SK-N-SH (cell line): Measurements from ENCODE around the gene COLQ. TPM values are rescaled to one million over a fixed set of nuclear protein-coding genes. Genes with fewer than 3 reads are reported as not detected.
"Not testable (repeated sequence)": the region's sequence is repeated elsewhere in the genome, so short reads cannot be mapped to it uniquely, and the experiment has no call there.

Experiments
- CTCF ChIA-PET: fragments of 300-600, 350-600 bp; formaldehyde crosslinking; extraction: SDS; loops from one replicate; lab custom pipeline; 2021; lab: Yijun Ruan, JAX
- POLR2A ChIA-PET: fragments of 350-600 bp; sonication (Branson Sonifier 250); formaldehyde crosslinking; extraction: SDS; loops from one replicate; lab custom pipeline; 2020; ENCODE audit warnings: antibody characterized with exemption, inconsistent platforms; lab: Yijun Ruan, JAX
- DNase-seq: peaks from one replicate; pipeline ENCODE4 v3.0.0; 2012
- H2AFZ ChIP-seq: fragments of 200-600 bp; sonication (generic); 2 replicates; pipeline ENCODE4 v1.8.1; 2016; ENCODE audit warnings: antibody characterized with exemption, mild to moderate bottlenecking, low read depth
- H3F3A ChIP-seq: fragments of 200-600 bp; sonication (generic); replicated peaks from 2 replicates; pipeline ENCODE3; 2016; ENCODE audit warnings: antibody characterized with exemption, mild to moderate bottlenecking; ENCODE audit not compliant: insufficient read depth
- H3K27ac ChIP-seq, 2 experiments: fragments of 200-500 bp in 1 of 2; fragments of 200-600 bp in 1 of 2; sonication (Bioruptor generic) in 1 of 2; sonication (generic), shearing (Covaris generic) in 1 of 2; 2 replicates each; pipeline versions ENCODE4 v1.5.1 to v1.6.1; 2014 to 2016; ENCODE audit warnings: low read depth in 2 of 2, inconsistent platforms in 1 of 2, low read length in 1 of 2, mild to moderate bottlenecking in 1 of 2, mixed read lengths in 1 of 2
- H3K27me3 ChIP-seq: fragments of 200-600 bp; sonication (generic), shearing (Covaris generic); 2 replicates; pipeline ENCODE4 v1.6.1; 2016; ENCODE audit warnings: mixed run types; ENCODE audit not compliant: insufficient read depth
- H3K36me3 ChIP-seq, 2 experiments: fragments of 200-500 bp in 1 of 2; fragments of 200-600 bp in 1 of 2; sonication (Bioruptor generic) in 1 of 2; sonication (generic) in 1 of 2; replicated peaks in 1 of 2; 2 replicates each; pipeline versions ENCODE3 to v1.5.1; 2014 to 2016; ENCODE audit warnings: low read length in 1 of 2, mild to moderate bottlenecking in 1 of 2; ENCODE audit not compliant: insufficient read depth in 2 of 2, control insufficient read depth in 1 of 2
- H3K4me1 ChIP-seq, 2 experiments: fragments of 200-500 bp in 1 of 2; fragments of 200-600 bp in 1 of 2; sonication (Bioruptor generic) in 1 of 2; sonication (generic), shearing (Covaris generic) in 1 of 2; 2 replicates each; pipeline versions ENCODE4 v1.5.1 to v1.6.1; 2014 to 2016; ENCODE audit warnings: low read depth in 1 of 2, low read length in 1 of 2, mixed run types in 1 of 2; ENCODE audit not compliant: insufficient read depth in 2 of 2, control insufficient read depth in 1 of 2
- H3K4me2 ChIP-seq: fragments of 200-600 bp; sonication (generic), shearing (Covaris generic); 2 replicates; pipeline ENCODE4 v1.6.1; 2017; ENCODE audit warnings: mixed run types
- H3K4me3 ChIP-seq, 2 experiments: fragments of 200-500 bp in 1 of 2; fragments of 200-600 bp in 1 of 2; sonication (Bioruptor generic) in 1 of 2; sonication (generic), shearing (Covaris generic) in 1 of 2; 2 replicates each; pipeline versions ENCODE4 v1.5.1 to v1.8.1; 2014 to 2016; ENCODE audit warnings: low read depth in 2 of 2, inconsistent platforms in 1 of 2, low read length in 1 of 2, mild to moderate bottlenecking in 1 of 2, mixed read lengths in 1 of 2, moderate library complexity in 1 of 2
- H3K79me2 ChIP-seq: fragments of 200-600 bp; sonication (generic); 2 replicates; pipeline ENCODE4 v1.8.1; 2017; ENCODE audit warnings: mild to moderate bottlenecking; ENCODE audit not compliant: insufficient read depth
- H3K9ac ChIP-seq: fragments of 200-600 bp; sonication (generic); 2 replicates; pipeline ENCODE4 v1.6.1; 2017; ENCODE audit warnings: mixed run types
- H3K9me2 ChIP-seq: fragments of 200-600 bp; sonication (generic); 2 replicates; pipeline ENCODE4 v1.6.1; 2017; ENCODE audit warnings: mixed run types
- H3K9me3 ChIP-seq: fragments of 200-600 bp; sonication (generic); 2 replicates; pipeline ENCODE4 v1.6.1; 2017; ENCODE audit warnings: mixed run types, mild to moderate bottlenecking, moderate library complexity
- H4K20me1 ChIP-seq: fragments of 200-600 bp; sonication (generic); 2 replicates; pipeline ENCODE4 v1.6.1; 2017; ENCODE audit warnings: mild to moderate bottlenecking, mixed run types; ENCODE audit not compliant: insufficient read depth
- CHD2 ChIP-seq: fragments of 150-350 bp; IDR thresholded peaks from 2 replicates; pipeline ENCODE4 v1.6.1; 2018; ENCODE audit warnings: low read length; ENCODE audit not compliant: partially characterized antibody
- FOXJ3 ChIP-seq: sonication (generic); formaldehyde crosslinking; IDR thresholded peaks from 2 replicates; pipeline ENCODE4 v1.5.1; 2020; ENCODE audit warnings: mild to moderate bottlenecking, missing genetic modification reagents
- POLR2AphosphoS5 ChIP-seq: IDR thresholded peaks from 2 replicates; pipeline ENCODE4 v1.6.1; 2012; ENCODE audit warnings: low read depth, low read length
- RFX5 ChIP-seq: IDR thresholded peaks from 2 replicates; pipeline ENCODE4 v1.6.1; 2012; ENCODE audit warnings: mild to moderate bottlenecking, improper control_type of control experiment, low read length
- TEAD4 ChIP-seq: IDR thresholded peaks from 2 replicates; pipeline ENCODE4 v1.4.0; 2012; ENCODE audit warnings: mild to moderate bottlenecking, borderline replicate concordance; ENCODE audit not compliant: insufficient read depth
- USF1 ChIP-seq: IDR thresholded peaks from 2 replicates; pipeline ENCODE4 v1.4.0; 2012; ENCODE audit warnings: low read depth, borderline replicate concordance
- WGBS: methylation state at CpG from one replicate; pipeline ENCODE4 v1.1.6; 2017; ENCODE audit warnings: low lambda C conversion rate; 5-methylcytosine and 5-hydroxymethylcytosine counted together
- polyA plus RNA-seq, 3 experiments: library from polyadenylated mRNA; depleted of rRNA; stranded (reverse); fragments of >200 nt; gene quantifications; 2 replicates each; pipeline ENCODE4 v1.2.3, GENCODE V29; 2012
- TF ChIP-seq, protein P1 (sequence below): IDR thresholded peaks from 2 replicates; pipeline ENCODE4 v1.4.0; 2012; ENCODE audit warnings: low read depth
- TF ChIP-seq, protein P2 (sequence below): IDR thresholded peaks from 2 replicates; pipeline ENCODE4 v1.4.0; 2012; ENCODE audit warnings: low read depth, borderline replicate concordance

COLQ gene
- polyA plus RNA-seq, 1 of the 3 experiments (the other 2 are of a cell fraction), result 1.5 TPM

- TF ChIP-seq CHD2, result no peak
- TF ChIP-seq, protein P1, sequence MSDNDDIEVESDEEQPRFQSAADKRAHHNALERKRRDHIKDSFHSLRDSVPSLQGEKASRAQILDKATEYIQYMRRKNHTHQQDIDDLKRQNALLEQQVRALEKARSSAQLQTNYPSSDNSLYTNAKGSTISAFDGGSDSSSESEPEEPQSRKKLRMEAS, result no peak
- POLR2A ChIA-PET, result no interaction called here
- WGBS, result 75% methylated on average over 4 of the region's 4 CpGs
Measured at GRCh38 chr3:15486979-15487378, 34.5 kb downstream of the COLQ start.

DNA sequence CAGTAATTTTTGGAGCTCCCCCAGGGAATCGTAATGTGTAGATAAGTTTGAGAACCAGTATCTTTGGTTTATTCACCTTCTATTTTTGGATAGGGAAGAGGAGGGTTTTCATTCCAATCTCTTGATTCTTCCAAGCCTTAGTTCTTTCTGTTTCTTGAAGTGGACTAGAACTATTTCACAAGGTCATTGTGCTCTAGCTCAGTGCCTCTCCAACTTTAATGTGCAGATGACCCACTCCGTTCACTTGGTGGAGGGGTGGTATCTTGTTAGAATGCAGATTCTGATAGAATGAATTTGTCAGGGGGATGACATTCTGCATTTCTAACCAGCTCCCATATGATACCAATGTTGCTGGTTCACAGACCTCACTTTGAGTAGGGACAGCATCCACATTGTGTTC, 35.5 kb downstream of the COLQ start:
- Histone ChIP-seq H3K4me2 (no peak overlapping the region), H3K9me3 (no peaks in the 10 kb centered on the region), H3K79me2 (no peaks in the 10 kb centered on the region), H3K27me3 (no peaks in the 10 kb centered on the region), H3K9me2 (no peaks in the 10 kb centered on the region), H3K9ac (no peak overlapping the region), H3K4me3 (no peak overlapping the region), H4K20me1 (no peaks in the 10 kb centered on the region), H3K4me1 (no peaks in the 10 kb centered on the region), H3K36me3 (no peaks in the 10 kb centered on the region), H3K27ac (no peak overlapping the region), H3F3A (no peaks in the 10 kb centered on the region), H2AFZ (no peak overlapping the region)
- WGBS, result 96% methylated on average over 2 of the region's 2 CpGs
- no peak for DNase-seq
- TF ChIP-seq, protein P1, result no peak
- TF ChIP-seq, protein P2, sequence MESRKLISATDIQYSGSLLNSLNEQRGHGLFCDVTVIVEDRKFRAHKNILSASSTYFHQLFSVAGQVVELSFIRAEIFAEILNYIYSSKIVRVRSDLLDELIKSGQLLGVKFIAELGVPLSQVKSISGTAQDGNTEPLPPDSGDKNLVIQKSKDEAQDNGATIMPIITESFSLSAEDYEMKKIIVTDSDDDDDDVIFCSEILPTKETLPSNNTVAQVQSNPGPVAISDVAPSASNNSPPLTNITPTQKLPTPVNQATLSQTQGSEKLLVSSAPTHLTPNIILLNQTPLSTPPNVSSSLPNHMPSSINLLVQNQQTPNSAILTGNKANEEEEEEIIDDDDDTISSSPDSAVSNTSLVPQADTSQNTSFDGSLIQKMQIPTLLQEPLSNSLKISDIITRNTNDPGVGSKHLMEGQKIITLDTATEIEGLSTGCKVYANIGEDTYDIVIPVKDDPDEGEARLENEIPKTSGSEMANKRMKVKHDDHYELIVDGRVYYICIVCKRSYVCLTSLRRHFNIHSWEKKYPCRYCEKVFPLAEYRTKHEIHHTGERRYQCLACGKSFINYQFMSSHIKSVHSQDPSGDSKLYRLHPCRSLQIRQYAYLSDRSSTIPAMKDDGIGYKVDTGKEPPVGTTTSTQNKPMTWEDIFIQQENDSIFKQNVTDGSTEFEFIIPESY, result no peak
- TF ChIP-seq FOXJ3 (CRISPR knock-in tag), result no peak
- TF ChIP-seq USF1, result no peak
- TF ChIP-seq TEAD4, result no peak
- TF ChIP-seq RFX5, result no peak
- no peak for TF ChIP-seq POLR2AphosphoS5
- ChIA-PET POLR2A (no interaction called here), CTCF (interaction anchor here (1.0 kb wide), 1 partner anchor 41 kb away, joined by 3 read pairs; no protein-coding TSS in a partner anchor)

More at GRCh38 chr3:15486979-15487378, 34.5 kb downstream of the COLQ start:
- no peaks in the 10 kb centered on the region for H3K79me2 ChIP-seq
- H2AFZ ChIP-seq, result no peak overlapping the region
- no peak overlapping the region for H3K4me3 ChIP-seq
- no peak for DNase-seq
- H3K9me2 ChIP-seq, result no peaks in the 10 kb centered on the region
- no peaks in the 10 kb centered on the region for H3K9me3 ChIP-seq
- H3K4me1 ChIP-seq, result no peaks in the 10 kb centered on the region
- no peaks in the 10 kb centered on the region for H4K20me1 ChIP-seq
- H3K9ac ChIP-seq, result no peak overlapping the region
- no peaks in the 10 kb centered on the region for H3F3A ChIP-seq
- CTCF ChIA-PET, result interaction anchor here (0.7 kb wide), 1 partner anchor 40 kb away, joined by 3 read pairs; no protein-coding TSS in a partner anchor
- no peak overlapping the region for H3K4me2 ChIP-seq
- H3K36me3 ChIP-seq, result no peaks in the 10 kb centered on the region
- no peaks in the 10 kb centered on the region for H3K27me3 ChIP-seq
- no peak overlapping the region for H3K27ac ChIP-seq

GRCh38 chr3:15484551-15484950, 37.0 kb downstream of the COLQ start:
- POLR2A ChIA-PET, H3K9me2 ChIP-seq, H3K27ac ChIP-seq, H3K4me3 ChIP-seq, DNase-seq, CTCF ChIA-PET, H4K20me1 ChIP-seq, H3K79me2 ChIP-seq, H3K9ac ChIP-seq, H2AFZ ChIP-seq, H3K4me2 ChIP-seq, H3K27me3 ChIP-seq, H3K4me1 ChIP-seq, H3K36me3 ChIP-seq, H3F3A ChIP-seq, H3K9me3 ChIP-seq: not testable (repeated sequence)
- WGBS, result 68% methylated on average over 6 of the region's 6 CpGs
